NCI-H128 (cell line): ENCODE results near the gene RAB27A.
"Not testable (repeated sequence)": the region's sequence is repeated elsewhere in the genome, so short reads cannot be mapped to it uniquely, and the experiment has no call there.

Experiments
- DNase-seq: peaks from one replicate; lab custom pipeline; 2025; ENCODE audit not compliant: unreplicated experiment; lab: John Stamatoyannopoulos, UW

Gene RAB27A

DNA sequence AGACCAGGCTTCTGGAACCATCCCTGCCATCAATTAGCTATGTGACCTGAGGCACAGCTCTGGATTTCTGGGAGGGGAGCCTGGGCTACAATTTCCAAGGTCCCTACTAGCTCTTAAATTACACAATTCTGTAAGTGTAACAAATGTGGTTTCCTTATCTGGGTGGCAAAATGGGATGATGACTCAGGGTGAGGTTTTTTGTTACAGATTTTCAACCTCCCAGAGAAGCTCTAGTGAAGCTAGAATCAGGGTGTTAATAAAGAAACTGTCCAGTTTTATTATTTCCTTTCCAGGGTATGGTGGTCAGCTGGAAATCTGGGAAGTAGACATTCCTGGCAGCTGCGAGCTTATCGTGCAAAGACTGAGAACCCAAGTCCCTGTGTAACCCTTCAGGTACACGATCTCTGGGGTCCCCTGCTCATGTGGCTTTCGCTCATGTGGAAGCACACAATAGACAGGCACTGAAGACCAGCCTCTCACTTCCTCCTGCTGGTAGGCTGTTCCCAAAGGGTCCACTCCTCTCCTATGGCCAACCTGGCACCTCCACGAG is 7.3 kb downstream of the RAB27A start:
- no peak for DNase-seq

DNA sequence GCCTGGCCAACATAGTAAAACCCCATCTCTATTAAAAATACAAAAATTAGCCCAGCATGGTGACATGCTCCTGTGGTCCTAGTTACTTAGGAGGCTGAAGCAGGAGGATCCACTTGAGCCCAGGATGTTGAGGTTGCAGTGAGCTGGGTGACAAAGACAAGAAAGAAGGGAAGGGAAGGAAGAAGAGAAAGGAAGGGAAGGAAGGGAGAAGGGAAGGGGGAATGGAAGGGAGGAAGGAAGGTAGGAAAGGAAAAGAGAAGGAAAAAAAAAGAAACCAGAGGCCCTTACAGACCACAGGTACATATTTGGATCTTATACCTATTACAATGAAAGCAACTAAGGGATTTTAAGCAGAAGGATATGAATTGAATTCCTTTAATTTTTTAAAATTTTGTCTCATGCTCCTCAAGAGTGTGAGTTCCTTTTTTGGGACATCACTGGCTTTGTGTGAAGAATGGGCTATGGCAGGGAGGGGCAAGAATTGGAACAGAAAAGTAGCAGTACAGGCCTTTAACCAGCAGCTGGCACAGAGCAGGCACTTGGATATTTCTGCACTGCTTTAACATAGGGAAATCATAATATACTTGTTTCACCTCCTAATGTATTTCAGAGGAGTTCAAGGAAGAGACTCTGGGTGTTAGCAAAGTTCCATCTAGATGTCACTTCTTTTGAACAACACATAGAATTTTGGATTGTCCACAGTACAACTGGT is 7.9 kb downstream of the RAB27A start:
- no peak for DNase-seq

GRCh38 chr15:55280589-55280988 is 9.0 kb downstream of the RAB27A start:
- not testable (repeated sequence) for DNase-seq

GRCh38 chr15:55279746-55280351 is 9.8 kb downstream of the RAB27A start:
- no peak for DNase-seq

DNA sequence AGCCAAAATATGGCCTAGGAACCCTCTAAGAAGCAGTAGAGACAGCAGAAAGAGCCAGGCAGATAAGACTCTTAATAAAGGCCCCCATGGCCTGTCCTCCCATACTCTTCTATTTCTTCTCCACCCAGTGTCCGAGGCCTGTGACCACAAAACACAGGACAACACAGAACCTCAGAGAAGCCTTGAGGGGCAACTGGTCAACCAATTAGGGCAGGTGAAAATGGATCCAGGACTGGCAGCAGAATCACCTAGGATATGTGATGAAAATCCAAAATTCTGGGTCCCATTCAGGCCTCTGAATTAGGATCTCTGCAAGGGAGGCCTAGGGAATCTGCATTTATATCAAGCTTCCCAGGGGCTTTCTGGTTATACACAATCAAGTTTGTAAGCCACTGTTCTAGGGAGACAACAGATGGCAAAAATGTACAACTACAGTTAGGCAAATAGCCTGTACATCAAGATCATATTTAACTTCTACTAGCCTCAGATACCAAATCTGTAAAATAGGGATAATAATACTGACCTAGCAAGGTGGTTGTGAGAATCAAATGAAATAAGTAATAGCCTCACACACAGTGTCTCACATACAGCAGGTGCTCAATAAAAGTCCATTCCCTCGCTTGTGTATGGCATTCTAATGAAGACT is 10.4 kb downstream of the RAB27A start:
- DNase-seq = no peak

- no peak for DNase-seq
Observed at GRCh38 chr15:55277715-55278114, 11.9 kb downstream of the RAB27A start.

- no peak for DNase-seq
Observed at GRCh38 chr15:55277116-55277564, 12.5 kb downstream of the RAB27A start.

DNA sequence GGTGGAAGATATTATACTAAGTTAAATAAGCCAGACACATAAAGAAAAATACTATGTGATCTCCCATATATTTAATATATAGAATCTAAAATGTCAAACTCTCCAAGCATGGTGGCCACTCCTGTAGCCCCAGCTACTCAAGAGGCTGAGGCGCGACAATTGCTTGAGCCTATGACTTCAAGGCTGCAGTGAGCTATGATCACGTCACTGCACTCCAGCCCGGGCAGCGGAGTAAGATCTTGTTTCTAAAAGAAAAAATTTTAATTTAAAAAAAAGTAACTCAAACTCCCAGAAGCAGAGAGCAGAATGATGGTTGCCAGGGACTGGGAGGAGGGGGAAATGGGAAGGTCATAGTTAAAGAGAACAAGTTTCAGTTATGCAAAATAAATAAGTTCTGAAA is 13.3 kb downstream of the RAB27A start:
- DNase-seq = no peak

DNA sequence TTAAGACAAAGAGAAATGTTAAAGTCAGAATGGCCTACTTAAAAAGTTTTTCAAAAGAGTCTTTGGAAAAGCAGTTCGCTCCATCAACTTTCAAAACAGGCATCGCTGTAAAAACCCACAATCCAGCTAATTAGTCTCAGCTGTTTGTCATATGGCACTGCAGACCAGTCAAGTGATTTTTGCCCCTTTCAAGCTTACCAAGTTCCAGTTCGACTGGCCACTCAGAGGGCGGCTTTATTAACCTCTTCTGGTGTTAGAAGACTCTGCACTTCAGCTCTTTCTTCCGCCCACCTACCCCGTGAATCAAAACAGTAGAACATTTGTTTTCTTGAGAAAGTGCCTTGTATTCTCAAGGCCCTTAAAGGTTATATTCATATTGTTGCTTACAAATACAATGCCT is 19.3 kb downstream of the RAB27A start:
- no peak for DNase-seq

GRCh38 chr15:55268176-55268695 is 21.4 kb downstream of the RAB27A start:
- DNase-seq = no peak

GRCh38 chr15:55267401-55268175 is 22.0 kb downstream of the RAB27A start:
- no peak for DNase-seq

GRCh38 chr15:55266547-55266946 is 23.1 kb downstream of the RAB27A start:
- DNase-seq = no peak

DNA sequence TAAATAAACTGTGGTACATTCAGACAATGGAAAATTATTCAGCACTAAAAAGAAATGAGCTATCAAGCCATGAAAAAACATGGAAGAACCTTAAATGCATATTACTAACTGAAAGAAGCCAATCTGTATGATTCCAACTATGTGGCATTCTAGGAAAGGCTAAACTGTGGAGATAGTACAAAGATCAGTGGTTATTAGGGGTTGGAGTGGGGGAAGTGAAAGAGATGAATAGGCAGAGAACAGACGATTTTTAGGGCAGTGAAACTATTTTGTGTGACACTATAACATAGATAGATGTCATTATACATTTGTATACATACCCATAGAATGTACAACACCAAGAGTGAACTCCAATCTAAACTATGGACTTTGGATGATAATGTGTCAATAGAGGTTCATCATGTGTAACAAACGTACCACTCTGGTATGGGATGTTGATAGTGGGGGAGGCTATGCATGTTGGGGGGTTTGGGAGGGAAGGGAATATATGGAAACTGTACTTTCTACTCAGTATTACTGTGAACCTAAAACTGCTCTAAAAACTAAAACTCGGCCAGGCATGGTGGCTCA is 29.0 kb downstream of the RAB27A start:
- no peak for DNase-seq

- DNase-seq = no peak
Observed at GRCh38 chr15:55257938-55258337, 31.7 kb downstream of the RAB27A start.

DNA sequence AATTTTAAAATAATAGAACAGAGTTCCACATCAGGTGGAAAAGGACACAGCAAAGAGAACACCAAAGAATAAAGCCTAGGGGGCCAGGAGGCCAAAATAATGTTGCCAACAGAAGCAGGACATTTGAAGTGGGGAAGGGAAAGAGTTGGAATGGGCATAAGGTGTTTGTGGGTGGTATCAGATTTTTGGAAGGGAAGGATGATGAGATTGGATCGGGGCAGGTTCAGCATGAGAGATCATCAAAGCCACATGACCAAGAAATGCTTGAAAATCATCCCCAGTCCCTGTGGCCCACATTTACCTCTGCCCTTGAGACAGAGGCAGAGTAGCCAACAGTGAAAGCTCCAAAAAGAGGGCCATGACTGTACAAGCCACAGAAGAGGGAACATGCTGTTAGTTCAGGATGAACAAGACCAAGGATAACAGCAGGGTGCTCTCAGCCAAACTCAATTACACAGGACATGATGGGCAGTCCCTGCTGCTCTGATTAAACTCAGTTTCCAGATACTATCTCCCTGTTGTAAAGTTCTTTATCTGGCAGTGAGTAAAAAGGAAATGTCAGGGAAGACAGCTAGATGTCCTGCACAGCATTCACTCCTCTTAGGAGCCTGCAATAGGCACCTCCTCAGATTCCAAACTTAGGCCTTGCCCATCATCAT is 32.5 kb downstream of the RAB27A start:
- DNase-seq = no peak

DNA sequence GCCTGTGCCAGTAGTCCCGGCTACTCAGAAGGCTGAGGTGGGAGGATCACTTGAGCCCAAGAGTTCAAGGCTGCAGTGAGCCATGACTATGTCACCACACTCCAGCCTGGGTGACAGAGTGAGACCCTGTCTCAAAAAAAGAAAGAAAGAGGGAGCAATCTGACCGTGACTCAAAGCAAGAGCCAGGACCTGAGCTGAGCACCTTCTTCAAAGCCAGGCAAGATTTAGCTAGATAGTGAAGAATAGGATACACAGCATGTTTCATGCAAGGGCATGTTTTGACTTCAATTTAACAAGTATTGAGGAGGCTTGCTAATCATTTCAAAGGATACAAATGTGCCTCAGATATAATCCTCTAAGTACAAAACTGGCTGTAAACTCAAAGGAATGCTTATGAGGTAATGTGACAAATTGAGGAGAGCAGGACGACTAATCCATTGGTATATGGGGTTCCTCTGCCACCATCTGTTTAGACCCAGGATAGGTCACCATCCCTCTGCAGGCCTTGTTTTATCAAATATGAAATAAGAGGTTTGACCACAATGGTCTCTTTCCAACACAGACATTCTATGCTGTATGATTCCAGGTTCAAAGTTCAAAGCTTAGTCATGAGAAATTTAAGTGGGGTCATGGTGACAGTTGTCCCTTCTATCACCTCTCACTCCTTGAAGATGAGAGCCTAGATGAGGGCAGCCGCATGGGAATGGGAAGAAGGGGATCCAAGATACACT is 33.2 kb downstream of the RAB27A start:
- DNase-seq = no peak

GRCh38 chr15:55255714-55256113 is 33.9 kb downstream of the RAB27A start:
- DNase-seq = no peak

DNA sequence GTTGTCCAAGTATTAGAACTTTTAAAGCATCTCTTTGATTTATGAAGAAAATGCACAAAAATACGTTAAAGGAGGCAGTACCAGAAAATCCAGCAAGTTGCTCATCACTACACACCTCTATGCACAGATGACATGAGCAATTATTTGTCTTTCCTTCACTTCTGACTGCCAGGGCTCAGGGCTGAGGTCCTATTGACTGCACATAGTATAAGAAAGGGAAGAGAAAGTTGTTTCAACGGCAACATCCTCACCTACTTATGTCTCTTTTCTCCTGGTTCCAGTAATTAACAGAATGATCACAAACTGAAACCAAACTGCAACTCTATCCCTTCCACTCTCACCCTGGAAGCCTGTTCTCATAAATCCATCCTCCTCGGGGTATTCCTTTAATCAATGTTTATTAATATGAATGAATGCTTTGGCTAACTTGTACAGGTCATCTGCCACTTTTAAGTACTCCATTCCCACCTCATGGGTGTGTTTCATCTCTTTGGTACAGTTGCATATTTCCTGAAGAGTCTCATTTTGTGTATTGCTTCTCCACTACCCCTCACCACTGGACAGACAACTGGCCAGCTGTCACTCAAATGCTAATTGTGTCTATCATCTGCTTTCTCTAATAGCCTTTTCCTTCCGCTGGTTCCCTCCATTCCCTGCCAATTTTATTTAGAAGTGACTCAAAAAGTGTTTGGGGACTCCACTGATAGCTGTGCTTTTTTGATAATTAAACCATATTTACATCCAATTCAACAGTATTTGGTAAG is 34.5 kb downstream of the RAB27A start:
- no peak for DNase-seq

DNA sequence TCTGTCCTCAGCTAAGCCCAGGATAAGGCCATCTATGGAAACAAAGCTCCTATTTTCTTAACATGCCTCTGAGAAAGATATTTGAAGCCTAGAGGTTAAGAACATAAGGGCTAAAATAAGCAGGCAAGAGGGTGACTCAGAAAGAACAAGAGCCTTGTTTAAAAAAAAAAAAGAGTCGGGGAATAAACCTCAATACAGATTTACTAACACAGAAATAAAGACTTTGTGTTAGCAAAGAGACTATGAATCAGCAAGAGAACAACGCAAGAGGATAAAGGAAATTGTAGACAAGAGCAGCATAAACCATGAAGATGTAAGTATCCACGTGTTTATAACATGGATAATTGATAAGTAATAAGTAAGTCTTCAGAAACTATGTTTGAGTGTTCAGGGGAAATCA is 36.0 kb downstream of the RAB27A start:
- DNase-seq = no peak
